Ascending aorta (tissue), 2 donors: ENCODE measurements around the gene C6orf62. TPM values are rescaled to one million over a fixed set of nuclear protein-coding genes. Genes with fewer than 3 reads are reported as not detected.
"Not testable (repeated sequence)": the region's sequence is repeated elsewhere in the genome, so short reads cannot be mapped to it uniquely, and the experiment has no call there.

Experiments used
- DNase-seq, 2 donors: peaks; one replicate each; pipeline ENCODE4 v3.0.0-alpha.2; 2019; ENCODE audit warnings: low spot score in 2 of 2
- H3K27ac ChIP-seq, 2 donors: fragments of 200-600 bp; sonication (generic); one replicate each; pipeline ENCODE4 v1.5.1; 2016 to 2017; ENCODE audit warnings: mild to moderate bottlenecking in 1 of 2
- H3K27me3 ChIP-seq: fragments of 200-600 bp; sonication (generic); one replicate; pipeline ENCODE4 v1.5.1; 2017
- H3K36me3 ChIP-seq, 2 donors: fragments of 200-600 bp; sonication (generic); one replicate each; pipeline ENCODE4 v1.5.1; 2016
- H3K4me1 ChIP-seq, 2 donors: fragments of 200-600 bp; sonication (generic); one replicate each; pipeline ENCODE4 v1.5.1; 2016 to 2017; ENCODE audit warnings: mild to moderate bottlenecking in 1 of 2
- H3K4me3 ChIP-seq, 2 donors: fragments of 200-600 bp; sonication (generic); one replicate each; pipeline ENCODE4 v1.5.1; 2016 to 2017; ENCODE audit warnings: mild to moderate bottlenecking in 1 of 2
- H3K9me3 ChIP-seq, 2 donors: fragments of 200-600 bp; sonication (generic); one replicate each; pipeline ENCODE4 v1.5.1; 2016
- CTCF ChIP-seq, 3 experiments: fragments of 200-600 bp in 2 of 3; fragments of 450-650 bp in 1 of 3; sonication (generic) in 2 of 3; IDR thresholded peaks; one replicate each; pipeline ENCODE4 v1.5.1; 2016 to 2019; ENCODE audit warnings: antibody characterized with exemption in 3 of 3, mild to moderate bottlenecking in 1 of 3, moderate library complexity in 1 of 3
- intact Hi-C: fragments of 100-400 bp; cut with DNase I; formaldehyde crosslinking; loops from one replicate; pipeline ENCODE4 v1.15.1; 2023
- total RNA-seq: library from RNA; depleted of rRNA; stranded (reverse); fragments of >200 nt; gene quantifications from one replicate; pipeline ENCODE4 v1.1.0, GENCODE V29; 2016

The C6orf62 gene
- total RNA-seq, 1 donor from 2014 or later = 29.6 TPM

GRCh38 chr6:24720131-24720603 is 1.2 kb upstream of the C6orf62 start:
- intact Hi-C loops = loop anchor here (2.0 kb wide), 3 partner anchors 23 to 1403 kb away; partner anchors contain the start of genes ACOT13 and TDP2
- Histone ChIP-seq H3K36me3 (peaks cover 4 to 11% of the 10 kb centered on the region in 2 donors), H3K4me3 (peak overlapping the region; percentile 86 to 92), H3K27me3 (no peaks in the 10 kb centered on the region), H3K27ac (peak overlapping the region; percentile 96 to 99), H3K4me1 (peaks cover 4 to 20% of the 10 kb centered on the region in 2 donors), H3K9me3 (no peaks in the 10 kb centered on the region)
- TF ChIP-seq CTCF (IDR thresholded peaks at IDR 0.05) = no peak
- DNase-seq = peak in 1 of 2 donors; percentile 82

DNA sequence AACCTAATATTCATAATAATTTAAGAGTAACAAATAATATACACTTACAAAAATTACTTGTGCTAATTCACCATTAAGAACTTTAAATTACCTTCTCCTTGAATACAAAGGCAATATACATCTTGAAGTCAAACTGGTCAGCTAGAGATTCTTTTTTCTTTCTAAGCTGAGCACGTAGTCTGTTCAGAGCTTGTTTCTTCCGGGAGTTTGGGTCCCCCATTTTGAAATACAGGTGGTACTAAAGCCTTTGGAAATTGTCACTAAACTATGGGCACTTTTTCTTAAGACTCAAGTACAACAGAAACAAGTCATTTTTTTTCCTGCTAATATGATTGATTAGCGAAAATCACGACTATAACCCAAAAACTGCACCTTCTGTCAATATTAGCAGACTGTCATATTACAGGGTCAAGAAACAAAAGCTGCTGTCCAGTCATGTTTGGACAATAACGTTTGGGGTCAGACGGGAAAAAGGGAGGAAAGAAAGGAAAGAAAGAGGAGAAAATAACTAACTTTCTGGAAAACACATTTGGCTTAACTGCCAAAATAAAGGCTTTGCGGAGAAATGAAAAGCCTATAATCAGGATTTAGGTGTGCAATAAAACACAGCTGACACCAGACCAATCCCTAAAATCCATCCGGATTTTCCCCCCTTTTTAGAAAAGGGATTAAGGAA is 367 bp downstream of the C6orf62 start:
- intact Hi-C loops = no loop called here
- Histone ChIP-seq H3K27ac (peak overlapping the region; percentile 96 to 99), H3K36me3 (peaks cover 20 to 27% of the 10 kb centered on the region in 2 donors), H3K27me3 (no peaks in the 10 kb centered on the region), H3K9me3 (no peaks in the 10 kb centered on the region), H3K4me1 (peaks cover 4 to 30% of the 10 kb centered on the region in 2 donors), H3K4me3 (peak overlapping the region; percentile 86 to 92)
- no peak for TF ChIP-seq CTCF (IDR thresholded peaks at IDR 0.05)
- DNase-seq = no peak

GRCh38 chr6:24716602-24717148 is 2.3 kb downstream of the C6orf62 start:
- H3K36me3 ChIP-seq = peaks cover 34 to 46% of the 10 kb centered on the region in 2 donors
- H3K27ac ChIP-seq = not testable (repeated sequence)
- peaks cover 2 to 36% of the 10 kb centered on the region in 2 donors for H3K4me1 ChIP-seq

GRCh38 chr6:24710519-24711303 is 8.2 kb downstream of the C6orf62 start:
- TF ChIP-seq CTCF (IDR thresholded peaks at IDR 0.05) = no peak
- H3K9me3 ChIP-seq = no peaks in the 10 kb centered on the region
- no peak for DNase-seq
- H3K4me3 ChIP-seq = no peak overlapping the region
- intact Hi-C loops = no loop called here
- H3K27me3 ChIP-seq = no peaks in the 10 kb centered on the region
- no peak overlapping the region for H3K27ac ChIP-seq
- peaks cover 78 to 100% of the 10 kb centered on the region in 2 donors for H3K36me3 ChIP-seq
- H3K4me1 ChIP-seq = peaks cover 0 to 35% of the 10 kb centered on the region in 2 donors

More at GRCh38 chr6:24716602-24717148, 2.3 kb downstream of the C6orf62 start:
- intact Hi-C loops, H3K9me3 ChIP-seq, H3K27me3 ChIP-seq, DNase-seq: not testable (repeated sequence)
- H3K4me3 ChIP-seq = peak overlapping the region; percentile 86 to 92

DNA sequence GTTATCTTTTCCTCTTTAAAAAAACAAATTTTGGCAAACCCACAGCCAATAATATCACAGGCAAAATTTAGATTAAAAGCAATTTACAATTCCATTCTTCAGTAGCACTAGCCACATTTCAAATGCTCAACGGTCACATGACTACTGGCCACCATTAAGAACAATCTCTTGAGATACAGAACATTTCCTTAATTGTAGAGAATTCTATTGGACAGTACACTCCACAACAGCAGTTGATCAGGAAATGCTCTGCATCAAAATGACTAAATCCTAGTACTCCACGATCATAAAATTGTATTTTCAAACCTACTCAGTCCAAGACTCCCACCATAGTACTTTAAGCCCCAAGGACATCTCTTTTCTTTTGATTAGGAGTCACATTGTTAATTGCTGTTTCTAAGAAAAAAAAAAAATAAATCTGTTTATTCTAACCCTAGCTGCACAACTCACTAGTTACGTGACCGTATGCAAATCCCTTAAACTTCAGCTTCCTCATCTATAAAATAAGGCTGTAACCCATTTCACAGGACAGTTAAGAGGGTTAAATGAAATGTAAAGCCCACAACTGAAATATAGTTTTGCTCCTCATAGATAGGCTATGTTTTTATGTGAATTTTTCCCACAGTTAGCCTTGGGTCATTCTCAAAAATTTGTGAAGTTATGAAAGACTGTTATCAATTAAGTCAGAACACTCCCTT is 9.8 kb downstream of the C6orf62 start:
- no peak overlapping the region for H3K4me3 ChIP-seq
- peaks cover 71 to 100% of the 10 kb centered on the region in 2 donors for H3K36me3 ChIP-seq
- peaks cover 0 to 24% of the 10 kb centered on the region in 2 donors for H3K4me1 ChIP-seq
- H3K9me3 ChIP-seq = no peaks in the 10 kb centered on the region
- no peaks in the 10 kb centered on the region for H3K27me3 ChIP-seq
- intact Hi-C loops = no loop called here
- H3K27ac ChIP-seq = no peak overlapping the region
- TF ChIP-seq CTCF (IDR thresholded peaks at IDR 0.05) = no peak
- no peak for DNase-seq
